Thoracic aorta (tissue), 2 donors: ENCODE results near the gene EGR1. TPM values are rescaled to one million over a fixed set of nuclear protein-coding genes. Genes with fewer than 3 reads are reported as not detected.
A peak's percentile ranks its signal among the peaks of the same experiment; 100 is the strongest.

ENCODE experiments used
- ATAC-seq: fragments of 150-250 bp; one replicate; pipeline ENCODE4 v1.8.0; 2017; ENCODE audit warnings: low read depth; ENCODE audit not compliant: insufficient number of reproducible peaks, low FRiP score
- DNase-seq: peaks from one replicate; pipeline ENCODE4 v3.0.0-alpha.2; 2020; ENCODE audit warnings: low spot score
- H3K27ac ChIP-seq, 2 donors: fragments of 200-600 bp; sonication (generic); 1 replicate in 1 of 2; 2 replicates in 1 of 2; pipeline ENCODE4 v1.5.1; 2016; ENCODE audit warnings: mild to moderate bottlenecking in 2 of 2, moderate library complexity in 2 of 2
- H3K27me3 ChIP-seq: fragments of 200-600 bp; sonication (generic); replicated peaks from 2 replicates; pipeline ENCODE4 v1.6.0; 2016; ENCODE audit warnings: mild to moderate bottlenecking; ENCODE audit not compliant: insufficient read depth
- H3K36me3 ChIP-seq: fragments of 200-600 bp; sonication (generic); one replicate; pipeline ENCODE4 v1.5.1; 2016
- H3K4me1 ChIP-seq, 2 donors: fragments of 200-600 bp; sonication (generic); 1 replicate in 1 of 2; 2 replicates in 1 of 2; pipeline versions ENCODE4 v1.5.1 to v1.6.0; 2016; ENCODE audit warnings: low read depth in 2 of 2, mild to moderate bottlenecking in 1 of 2; ENCODE audit not compliant: control insufficient read depth in 1 of 2
- H3K4me3 ChIP-seq: fragments of 200-600 bp; sonication (generic); 2 replicates; pipeline ENCODE4 v1.5.1; 2016; ENCODE audit warnings: mild to moderate bottlenecking
- H3K9me3 ChIP-seq: fragments of 200-600 bp; sonication (generic); 2 replicates; pipeline ENCODE4 v1.5.1; 2016
- total RNA-seq, 2 donors: library from RNA; depleted of rRNA; stranded (reverse); fragments of >200 nt; gene quantifications; one replicate each; pipeline versions ENCODE4 v1.1.0 to v1.2.3, GENCODE V29; 2016
- TF ChIP-seq, protein P1 (sequence below): fragments of 200-600 bp; sonication (generic); IDR thresholded peaks from one replicate; pipeline ENCODE4 v1.5.1; 2019; ENCODE audit warnings: antibody characterized with exemption

EGR1 gene
- total RNA-seq, 2 donors from 2014 or later: 98.3 to 340 TPM

DNA sequence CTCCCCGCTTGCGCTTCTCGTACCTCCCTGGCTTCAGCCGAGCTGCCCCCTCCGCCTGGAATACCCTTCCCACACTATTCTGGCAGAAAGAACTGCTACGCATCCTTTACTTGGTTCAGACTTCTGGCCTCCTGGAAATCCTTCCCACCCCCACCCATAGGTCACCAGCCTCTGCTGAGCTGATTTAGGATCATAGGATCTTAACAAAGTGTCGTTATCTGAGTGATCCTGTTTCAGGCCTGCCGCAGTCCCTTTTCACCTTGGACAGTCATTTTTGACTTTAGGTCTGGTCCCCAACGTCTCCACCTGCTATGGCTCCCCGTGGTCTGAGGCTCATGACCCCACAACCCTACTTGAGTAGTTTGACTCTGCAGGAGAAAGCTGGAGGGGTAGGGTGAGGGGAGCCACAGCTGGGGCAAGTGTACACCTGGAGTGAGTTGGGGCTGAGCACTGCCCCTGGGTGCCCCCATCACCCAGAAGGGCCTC, 27.3 kb downstream of the EGR1 start:
- no peak for DNase-seq
- peak overlapping the region; percentile 78 for H3K4me3 ChIP-seq
- peaks cover 19 to 41% of the 10 kb centered on the region in 2 donors for H3K4me1 ChIP-seq
- no peaks in the 10 kb centered on the region for H3K36me3 ChIP-seq
- H3K27ac ChIP-seq: peak overlapping the region; percentile 28 to 51
- no peak for ATAC-seq
- TF ChIP-seq, protein P1, sequence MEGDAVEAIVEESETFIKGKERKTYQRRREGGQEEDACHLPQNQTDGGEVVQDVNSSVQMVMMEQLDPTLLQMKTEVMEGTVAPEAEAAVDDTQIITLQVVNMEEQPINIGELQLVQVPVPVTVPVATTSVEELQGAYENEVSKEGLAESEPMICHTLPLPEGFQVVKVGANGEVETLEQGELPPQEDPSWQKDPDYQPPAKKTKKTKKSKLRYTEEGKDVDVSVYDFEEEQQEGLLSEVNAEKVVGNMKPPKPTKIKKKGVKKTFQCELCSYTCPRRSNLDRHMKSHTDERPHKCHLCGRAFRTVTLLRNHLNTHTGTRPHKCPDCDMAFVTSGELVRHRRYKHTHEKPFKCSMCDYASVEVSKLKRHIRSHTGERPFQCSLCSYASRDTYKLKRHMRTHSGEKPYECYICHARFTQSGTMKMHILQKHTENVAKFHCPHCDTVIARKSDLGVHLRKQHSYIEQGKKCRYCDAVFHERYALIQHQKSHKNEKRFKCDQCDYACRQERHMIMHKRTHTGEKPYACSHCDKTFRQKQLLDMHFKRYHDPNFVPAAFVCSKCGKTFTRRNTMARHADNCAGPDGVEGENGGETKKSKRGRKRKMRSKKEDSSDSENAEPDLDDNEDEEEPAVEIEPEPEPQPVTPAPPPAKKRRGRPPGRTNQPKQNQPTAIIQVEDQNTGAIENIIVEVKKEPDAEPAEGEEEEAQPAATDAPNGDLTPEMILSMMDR: no peak
- H3K27me3 ChIP-seq: no peaks in the 10 kb centered on the region
- no peaks in the 10 kb centered on the region for H3K9me3 ChIP-seq

DNA sequence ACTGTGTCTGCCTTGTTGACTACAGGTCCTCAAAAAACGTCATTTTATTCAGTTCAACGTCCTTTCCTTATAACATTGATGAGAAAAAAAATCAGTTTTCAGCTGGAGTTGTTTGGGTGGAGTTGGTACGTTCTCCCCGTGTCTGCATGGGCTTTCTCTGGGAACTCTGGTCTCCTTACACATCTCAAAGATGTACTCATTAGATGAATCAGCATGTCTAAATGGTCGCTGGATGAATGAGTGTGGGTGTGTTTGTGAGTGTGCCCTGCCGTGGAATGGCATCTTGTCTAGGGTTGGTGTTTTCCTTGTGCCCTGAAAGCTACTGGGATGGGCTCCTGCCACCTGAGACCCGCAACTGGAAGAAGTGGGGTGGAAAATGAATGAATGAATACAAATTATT, 30.1 kb downstream of the EGR1 start:
- Histone ChIP-seq H3K27ac (no peak overlapping the region), H3K4me3 (no peak overlapping the region), H3K27me3 (no peaks in the 10 kb centered on the region), H3K36me3 (no peaks in the 10 kb centered on the region), H3K4me1 (peaks cover 15 to 29% of the 10 kb centered on the region in 2 donors), H3K9me3 (no peaks in the 10 kb centered on the region)
- no peak for ATAC-seq
- DNase-seq: no peak
- TF ChIP-seq, protein P1: no peak

DNA sequence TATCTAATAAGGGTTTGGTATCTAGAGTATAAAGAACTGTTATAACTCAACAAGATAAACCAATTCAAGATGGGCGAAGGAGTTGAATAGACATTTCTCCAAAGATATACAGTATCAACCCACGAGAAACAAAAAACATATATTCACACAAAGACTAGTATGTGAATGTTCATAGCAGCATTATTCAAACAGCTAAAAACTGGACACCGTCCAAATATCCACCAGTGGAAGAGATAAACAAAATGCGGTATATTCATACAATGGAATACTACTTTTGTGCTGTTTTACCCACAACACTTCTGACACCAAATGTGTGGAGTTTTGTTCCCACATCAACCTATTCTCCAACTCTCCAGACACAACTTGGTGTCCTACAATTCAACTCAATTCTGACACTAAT, 33.1 kb downstream of the EGR1 start:
- Histone ChIP-seq H3K9me3 (no peaks in the 10 kb centered on the region), H3K27ac (no peak overlapping the region), H3K4me1 (peaks cover 0 to 5% of the 10 kb centered on the region in 2 donors), H3K36me3 (no peaks in the 10 kb centered on the region), H3K27me3 (no peaks in the 10 kb centered on the region), H3K4me3 (no peak overlapping the region)
- DNase-seq (no peak), ATAC-seq (no peak)
- TF ChIP-seq, protein P1: no peak

DNA sequence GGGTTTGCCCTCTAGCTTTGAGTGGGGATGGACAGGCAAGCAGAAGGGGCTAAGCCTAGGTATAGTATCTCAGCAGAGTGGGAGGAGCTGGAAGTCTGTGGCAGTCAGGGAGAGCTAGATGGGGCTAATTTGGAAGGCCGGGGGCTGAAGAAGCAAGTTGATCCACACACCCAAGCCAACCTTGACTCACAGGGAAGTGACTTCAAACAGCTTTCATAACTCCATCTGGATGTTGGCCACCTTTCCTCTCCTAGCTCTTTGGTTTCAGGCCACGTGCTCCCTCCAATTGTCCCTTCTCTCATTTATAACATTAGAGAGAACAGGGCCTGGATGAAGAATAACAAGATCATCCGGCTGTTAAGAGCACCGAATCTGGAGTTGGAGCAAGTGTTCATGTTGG, 36.8 kb downstream of the EGR1 start:
- H3K27ac ChIP-seq: no peak overlapping the region
- H3K9me3 ChIP-seq: no peaks in the 10 kb centered on the region
- DNase-seq: no peak

DNA sequence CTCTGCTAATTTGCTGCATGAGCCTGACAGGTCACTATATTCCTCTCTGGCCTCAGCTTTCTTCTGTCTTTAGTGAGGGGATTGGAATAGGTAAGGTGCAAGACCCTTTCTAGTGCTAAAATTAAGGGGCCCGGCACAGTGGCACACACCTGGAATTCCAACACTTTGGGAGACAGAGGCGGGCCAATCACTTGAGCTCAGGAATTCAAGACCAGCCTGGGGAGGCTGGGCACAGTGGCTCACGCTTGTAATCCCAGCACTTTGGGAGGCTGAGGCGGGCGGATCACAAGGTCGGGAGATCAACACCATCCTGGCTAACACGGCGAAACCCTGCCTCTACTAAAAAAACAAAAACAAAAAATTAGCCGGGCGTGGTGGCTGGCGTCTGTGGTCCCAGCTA, 37.2 kb downstream of the EGR1 start:
- H3K4me1 ChIP-seq: peaks cover 15 to 26% of the 10 kb centered on the region in 2 donors
- TF ChIP-seq, protein P1: no peak
- no peaks in the 10 kb centered on the region for H3K9me3 ChIP-seq
- ATAC-seq (no peak), DNase-seq (no peak)
- H3K4me3 ChIP-seq: no peak overlapping the region
- H3K27me3 ChIP-seq: no peaks in the 10 kb centered on the region
- H3K36me3 ChIP-seq: peaks cover 6% of the 10 kb centered on the region
- H3K27ac ChIP-seq: no peak overlapping the region

More for the DNA sequence above, 36.8 kb downstream of the EGR1 start:
- Histone ChIP-seq H3K27me3 (no peaks in the 10 kb centered on the region), H3K4me3 (no peak overlapping the region), H3K4me1 (peaks cover 15 to 26% of the 10 kb centered on the region in 2 donors), H3K36me3 (peaks cover 6% of the 10 kb centered on the region)
- no peak for ATAC-seq
- TF ChIP-seq, protein P1: no peak
